OCI-LY7 (cell line): ENCODE results near the gene OSBPL6. TPM values are rescaled to one million over a fixed set of nuclear protein-coding genes. Genes with fewer than 3 reads are reported as not detected.

Source experiments
- BruUV-seq: library from RNA; stranded (reverse); fragments of 400-500 nt; replicated peaks from 2 replicates; lab custom pipeline; 2021; lab: Mats Ljungman, UMichigan
- CTCF ChIA-PET: fragments of 300-600 bp; sonication (Branson Sonifier 250); formaldehyde crosslinking; loops from one replicate; lab custom pipeline; 2022; ENCODE audit warnings: antibody characterized with exemption; ENCODE audit not compliant: unreplicated experiment; lab: Charles Lee
- POLR2A ChIA-PET: fragments of 300-600 bp; sonication (Branson Sonifier 250); formaldehyde crosslinking; loops from one replicate; lab custom pipeline; 2022; ENCODE audit warnings: antibody characterized with exemption; lab: Charles Lee
- DNase-seq: peaks from one replicate; pipeline ENCODE4 v3.0.0-alpha.2; 2015; ENCODE audit warnings: low spot score
- H2AFZ ChIP-seq: fragments of 200-600 bp; sonication (generic), shearing (Covaris generic); 2 replicates; pipeline ENCODE4 v1.6.1; 2014; ENCODE audit warnings: mild to moderate bottlenecking, antibody characterized with exemption, low read length, moderate library complexity
- H3K27ac ChIP-seq: fragments of 200-600 bp; sonication (generic); 2 replicates; pipeline ENCODE4 v1.5.1; 2014; ENCODE audit warnings: mixed run types, low read depth, mild to moderate bottlenecking, moderate library complexity, low read length, inconsistent platforms; ENCODE audit not compliant: poor library complexity, severe bottlenecking
- H3K36me3 ChIP-seq: fragments of 200-600 bp; sonication (generic); 2 replicates; pipeline ENCODE4 v1.6.1; 2014; ENCODE audit warnings: mild to moderate bottlenecking, antibody characterized with exemption, low read length, moderate library complexity, mixed read lengths; ENCODE audit not compliant: insufficient read depth
- H3K4me1 ChIP-seq: fragments of 200-600 bp; sonication (generic); 2 replicates; pipeline ENCODE4 v1.5.1; 2014; ENCODE audit warnings: mild to moderate bottlenecking, low read length; ENCODE audit not compliant: insufficient read depth, poor library complexity, severe bottlenecking
- H3K4me2 ChIP-seq: fragments of 200-600 bp; sonication (generic); 2 replicates; pipeline ENCODE4 v1.6.1; 2014; ENCODE audit warnings: mild to moderate bottlenecking, low read length
- H3K4me3 ChIP-seq: fragments of 200-600 bp; sonication (generic); 2 replicates; pipeline ENCODE4 v1.5.1; 2014; ENCODE audit warnings: mild to moderate bottlenecking, low read depth, low read length; ENCODE audit not compliant: poor library complexity, severe bottlenecking
- H3K79me2 ChIP-seq: fragments of 200-600 bp; sonication (generic); 2 replicates; pipeline ENCODE4 v1.6.1; 2016; ENCODE audit warnings: low read depth, mild to moderate bottlenecking, low read length, moderate library complexity, mixed read lengths; ENCODE audit not compliant: insufficient read depth
- H3K9me2 ChIP-seq: fragments of 200-600 bp; sonication (generic); 2 replicates; pipeline ENCODE4 v1.6.1; 2016; ENCODE audit warnings: mild to moderate bottlenecking, low read length, mixed read lengths; ENCODE audit not compliant: insufficient read depth
- H3K9me3 ChIP-seq: fragments of 200-600 bp; sonication (generic); 2 replicates; pipeline ENCODE4 v1.6.1; 2014; ENCODE audit warnings: mild to moderate bottlenecking, mixed run types, low read length, mixed read lengths
- H4K20me1 ChIP-seq: fragments of 200-600 bp; sonication (generic); 2 replicates; pipeline ENCODE4 v1.6.1; 2014; ENCODE audit warnings: mild to moderate bottlenecking, antibody characterized with exemption, low read length, moderate library complexity, mixed read lengths; ENCODE audit not compliant: insufficient read depth
- CTCF ChIP-seq: fragments of 200-600 bp; sonication (generic); conservative IDR thresholded peaks from 2 replicates; pipeline ENCODE4 v1.5.1; 2014; ENCODE audit warnings: mild to moderate bottlenecking, antibody characterized with exemption, low read length, moderate library complexity, mixed read lengths
- EZH2phosphoT487 ChIP-seq: fragments of 200-600 bp; sonication (generic); IDR thresholded peaks from 2 replicates; pipeline ENCODE4 v1.6.1; 2018; ENCODE audit warnings: low read depth, borderline replicate concordance, mild to moderate bottlenecking, mixed run types, antibody characterized with exemption, low read length, moderate library complexity, mixed read lengths
- intact Hi-C: fragments of 100-400 bp; cut with micrococcal nuclease; formaldehyde crosslinking; loops from one replicate; pipeline ENCODE4 v1.10.0; 2022; ENCODE audit not compliant: unreplicated experiment
- total RNA-seq, 2 experiments: library from RNA; depleted of rRNA in 1 of 2; stranded (reverse); fragments of >200 nt in 1 of 2; shearing (Covaris generic) in 1 of 2; gene quantifications; 2 replicates each; pipeline ENCODE4 v1.2.3, GENCODE V29; 2014 to 2022

The OSBPL6 gene
- total RNA-seq, 2 experiments from 2014 or later: not detected

- ChIA-PET CTCF (no interaction called here), POLR2A (no interaction called here)
- Histone ChIP-seq H3K9me3 (no peaks in the 10 kb centered on the region), H3K4me1 (peaks cover 16% of the 10 kb centered on the region), H3K79me2 (no peaks in the 10 kb centered on the region), H3K27ac (no peak overlapping the region), H3K9me2 (no peaks in the 10 kb centered on the region), H3K4me3 (no peak overlapping the region), H3K4me2 (no peak overlapping the region), H4K20me1 (no peaks in the 10 kb centered on the region), H2AFZ (no peak overlapping the region), H3K36me3 (no peaks in the 10 kb centered on the region)
- DNase-seq: no peak
- no peak for TF ChIP-seq CTCF
- TF ChIP-seq EZH2phosphoT487: no peak
- intact Hi-C loops: no loop called here
- BruUV-seq: no TSS peak
Observed at GRCh38 chr2:178417916-178418315, 223.6 kb downstream of the OSBPL6 start.

DNA sequence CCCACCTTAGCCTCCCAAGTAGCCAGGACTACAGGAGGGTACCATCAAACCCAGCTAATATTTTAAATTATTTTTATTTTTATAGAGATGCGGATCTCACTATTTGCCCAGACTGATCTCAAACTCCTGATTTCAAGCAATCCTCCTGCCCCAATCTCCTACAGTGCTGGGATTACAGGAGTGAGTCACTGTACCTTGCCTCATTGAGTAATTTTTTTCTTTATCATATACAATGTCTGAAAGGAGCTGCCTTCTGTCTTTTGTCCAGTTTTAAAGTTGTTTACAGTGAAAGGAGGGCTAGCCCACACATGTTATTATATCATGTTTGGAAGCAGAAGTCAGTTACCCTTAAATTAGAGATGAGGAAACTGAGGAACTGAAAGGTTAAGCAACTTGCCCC is 224.1 kb downstream of the OSBPL6 start:
- BruUV-seq: no TSS peak
- Histone ChIP-seq H3K79me2 (no peaks in the 10 kb centered on the region), H4K20me1 (no peaks in the 10 kb centered on the region), H3K27ac (no peak overlapping the region), H3K9me3 (no peaks in the 10 kb centered on the region), H3K9me2 (no peaks in the 10 kb centered on the region), H2AFZ (no peak overlapping the region), H3K4me1 (peaks cover 16% of the 10 kb centered on the region), H3K4me2 (no peak overlapping the region), H3K36me3 (no peaks in the 10 kb centered on the region), H3K4me3 (no peak overlapping the region)
- DNase-seq: no peak
- intact Hi-C loops: no loop called here
- TF ChIP-seq CTCF (no peak), EZH2phosphoT487 (no peak)
- POLR2A ChIA-PET: interaction anchor here (0.7 to 1.4 kb wide), 4 partner anchors 11 to 31 kb away, joined by 3 to 5 read pairs (median 4); no protein-coding TSS in a partner anchor
- CTCF ChIA-PET: no interaction called here

GRCh38 chr2:178419123-178419522 is 224.8 kb downstream of the OSBPL6 start:
- Histone ChIP-seq H3K27ac (no peak overlapping the region), H3K79me2 (no peaks in the 10 kb centered on the region), H3K4me3 (no peak overlapping the region), H2AFZ (no peak overlapping the region), H3K4me1 (peaks cover 9% of the 10 kb centered on the region), H3K4me2 (no peak overlapping the region), H3K36me3 (no peaks in the 10 kb centered on the region), H3K9me3 (no peaks in the 10 kb centered on the region), H4K20me1 (no peaks in the 10 kb centered on the region), H3K9me2 (no peaks in the 10 kb centered on the region)
- intact Hi-C loops: no loop called here
- BruUV-seq: no TSS peak
- DNase-seq: peak; percentile 21
- TF ChIP-seq EZH2phosphoT487 (no peak), CTCF (peak; percentile 58)
- ChIA-PET CTCF (no interaction called here), POLR2A (interaction anchor here (0.7 to 1.4 kb wide), 5 partner anchors 9 to 30 kb away, joined by 3 to 5 read pairs (median 4); no protein-coding TSS in a partner anchor)
